ENCODE data around the gene LRSAM1.

DNA sequence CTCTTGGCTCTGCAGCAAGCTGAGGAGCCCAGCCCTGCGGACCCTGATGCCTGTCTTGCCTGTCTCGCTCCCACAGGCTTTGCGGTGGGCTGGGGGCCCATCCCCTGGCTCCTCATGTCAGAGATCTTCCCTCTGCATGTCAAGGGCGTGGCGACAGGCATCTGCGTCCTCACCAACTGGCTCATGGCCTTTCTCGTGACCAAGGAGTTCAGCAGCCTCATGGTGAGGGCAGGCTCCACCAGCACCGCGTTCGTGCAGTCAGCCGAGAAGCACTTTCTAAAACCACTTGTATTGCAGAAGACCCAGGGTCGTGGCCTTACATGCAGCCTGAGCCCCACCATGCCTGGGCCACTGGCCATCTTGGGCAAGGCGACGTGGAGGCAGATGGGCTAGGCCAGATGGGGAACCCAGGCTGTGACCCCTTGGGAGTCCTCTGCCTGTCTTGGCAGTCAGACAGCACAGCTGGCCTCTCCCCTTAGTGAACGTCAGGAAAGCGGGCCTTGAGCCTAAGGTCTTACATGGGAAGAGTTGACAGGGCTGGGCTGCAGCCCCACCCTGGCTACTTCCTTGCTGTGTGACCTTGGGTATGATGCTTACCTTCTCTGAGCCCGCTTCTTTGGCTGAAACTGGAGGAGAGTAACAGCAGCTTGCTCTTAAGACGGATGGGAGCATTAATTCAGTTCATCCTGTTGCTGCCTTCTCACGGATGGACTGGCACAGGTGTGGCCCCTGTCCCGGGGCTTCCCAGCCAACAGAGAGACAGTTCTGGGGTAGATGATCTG, 45.8 kb upstream of the LRSAM1 start:
- TF ChIP-seq, protein P1, sequence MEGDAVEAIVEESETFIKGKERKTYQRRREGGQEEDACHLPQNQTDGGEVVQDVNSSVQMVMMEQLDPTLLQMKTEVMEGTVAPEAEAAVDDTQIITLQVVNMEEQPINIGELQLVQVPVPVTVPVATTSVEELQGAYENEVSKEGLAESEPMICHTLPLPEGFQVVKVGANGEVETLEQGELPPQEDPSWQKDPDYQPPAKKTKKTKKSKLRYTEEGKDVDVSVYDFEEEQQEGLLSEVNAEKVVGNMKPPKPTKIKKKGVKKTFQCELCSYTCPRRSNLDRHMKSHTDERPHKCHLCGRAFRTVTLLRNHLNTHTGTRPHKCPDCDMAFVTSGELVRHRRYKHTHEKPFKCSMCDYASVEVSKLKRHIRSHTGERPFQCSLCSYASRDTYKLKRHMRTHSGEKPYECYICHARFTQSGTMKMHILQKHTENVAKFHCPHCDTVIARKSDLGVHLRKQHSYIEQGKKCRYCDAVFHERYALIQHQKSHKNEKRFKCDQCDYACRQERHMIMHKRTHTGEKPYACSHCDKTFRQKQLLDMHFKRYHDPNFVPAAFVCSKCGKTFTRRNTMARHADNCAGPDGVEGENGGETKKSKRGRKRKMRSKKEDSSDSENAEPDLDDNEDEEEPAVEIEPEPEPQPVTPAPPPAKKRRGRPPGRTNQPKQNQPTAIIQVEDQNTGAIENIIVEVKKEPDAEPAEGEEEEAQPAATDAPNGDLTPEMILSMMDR (IDR thresholded peaks at IDR 0.05), result no peak
- no peak for TF ChIP-seq POLR2A (IDR thresholded peaks at IDR 0.05)

Measured in thyroid gland (tissue), 4 donors.